ENCODE results near the gene MOGAT1.
"Not testable (repeated sequence)": the region's sequence is repeated elsewhere in the genome, so short reads cannot be mapped to it uniquely, and the experiment has no call there.

The MOGAT1 gene

GRCh38 chr2:222709191-222709891, 37.9 kb downstream of the MOGAT1 start:
- DNase-seq (ENCODE audit: low read depth in 2 of 2) = no peak

GRCh38 chr2:222710736-222711135, 39.3 kb downstream of the MOGAT1 start:
- DNase-seq (ENCODE audit: low read depth in 2 of 2) = no peak

- no peak for DNase-seq (ENCODE audit: low read depth in 2 of 2)
These were observed 40.0 kb downstream of the MOGAT1 start for GRCh38 chr2:222711315-222711940.

DNA sequence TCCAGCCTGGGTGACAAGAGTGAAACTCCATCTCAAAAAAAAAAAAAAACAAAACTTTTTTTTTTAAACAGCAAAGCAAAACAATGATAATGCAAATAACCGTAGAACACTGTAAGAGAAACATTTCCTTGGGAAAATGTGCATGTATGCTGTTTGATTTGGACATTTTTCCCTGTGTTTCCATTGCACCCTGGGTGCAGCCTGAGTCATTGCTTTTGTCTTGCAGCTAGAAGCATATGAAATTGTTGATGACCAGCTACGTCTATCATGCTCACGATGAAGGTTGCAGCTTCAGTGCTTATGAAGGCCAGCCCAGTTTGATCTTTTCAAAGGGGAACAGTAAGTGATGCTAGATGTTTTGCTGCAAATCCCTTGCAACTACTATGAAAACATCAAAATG, 41.5 kb downstream of the MOGAT1 start:
- DNase-seq (ENCODE audit: low read depth in 2 of 2) = no peak

- DNase-seq (ENCODE audit: low read depth in 2 of 2) = no peak
These were observed 43.1 kb downstream of the MOGAT1 start for GRCh38 chr2:222714361-222715241.

GRCh38 chr2:222715742-222716141, 44.3 kb downstream of the MOGAT1 start:
- no peak for DNase-seq (ENCODE audit: low read depth in 2 of 2)

DNA sequence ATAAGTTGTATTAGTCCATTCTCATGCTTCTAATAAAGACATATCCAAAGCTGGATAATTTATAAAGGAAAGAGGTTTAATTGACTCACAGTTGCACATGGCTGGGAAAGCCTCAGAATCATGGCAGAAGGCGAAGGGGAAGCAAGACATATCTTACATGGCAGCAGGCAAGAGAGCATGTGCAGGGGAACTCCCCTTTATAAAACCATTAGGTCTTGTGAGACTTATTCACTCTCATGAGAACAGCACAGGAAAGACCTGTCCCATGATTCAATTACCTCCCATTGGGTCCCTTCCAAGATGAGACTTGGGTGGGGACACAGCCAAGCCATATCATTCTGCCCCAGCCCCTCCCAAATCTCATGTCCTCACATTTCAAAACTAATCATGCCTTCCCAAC, 48.3 kb downstream of the MOGAT1 start:
- not testable (repeated sequence) for DNase-seq (ENCODE audit: low read depth in 2 of 2)

DNA sequence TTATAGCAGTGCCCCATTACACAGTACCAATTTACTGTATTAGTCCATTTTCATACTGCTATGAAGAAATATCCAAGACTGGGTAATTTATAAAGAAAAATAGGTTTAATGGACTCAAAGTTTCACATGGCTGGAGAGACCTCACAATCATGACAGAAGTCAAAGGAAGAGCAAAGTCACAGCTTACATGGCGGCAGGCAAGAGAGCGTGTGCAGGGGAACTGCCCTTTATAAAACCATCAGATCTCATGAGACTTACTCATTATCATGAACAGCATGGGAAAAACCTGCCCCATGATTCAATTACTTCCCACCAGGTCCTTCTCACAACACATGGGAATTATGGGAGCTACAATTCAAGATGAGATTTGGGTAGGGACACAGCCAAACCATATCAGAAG, 50.1 kb downstream of the MOGAT1 start:
- DNase-seq (ENCODE audit: low read depth in 2 of 2) = not testable (repeated sequence)

GRCh38 chr2:222722327-222722946, 51.0 kb downstream of the MOGAT1 start:
- DNase-seq (ENCODE audit: low read depth in 2 of 2) = no peak

DNA sequence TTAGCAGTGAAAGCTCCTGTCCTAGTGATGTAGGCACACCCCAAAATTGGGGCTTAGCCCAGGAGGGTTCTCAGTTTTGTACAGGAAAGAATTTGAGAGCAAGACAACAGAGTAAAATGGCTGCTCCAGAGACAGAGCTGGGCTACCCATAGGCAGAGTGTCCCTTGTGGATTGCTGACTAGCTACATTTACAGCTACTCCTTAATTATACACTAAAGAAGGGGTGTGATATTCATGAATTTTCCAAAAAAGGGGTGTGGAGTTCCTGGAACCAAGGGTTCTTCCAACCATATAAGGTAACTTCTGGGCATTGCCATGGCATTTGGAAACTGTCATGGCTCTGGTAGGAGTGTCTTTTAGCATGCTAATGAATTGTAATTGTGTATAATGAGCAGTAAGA, 52.8 kb downstream of the MOGAT1 start:
- no peak for DNase-seq (ENCODE audit: low read depth in 2 of 2)

- DNase-seq (ENCODE audit: low read depth in 2 of 2) = no peak
These were observed 57.2 kb downstream of the MOGAT1 start for GRCh38 chr2:222728621-222729020.

GRCh38 chr2:222730366-222730999, 59.0 kb downstream of the MOGAT1 start:
- DNase-seq (ENCODE audit: low read depth in 2 of 2) = no peak

GRCh38 chr2:222731201-222731621, 59.8 kb downstream of the MOGAT1 start:
- DNase-seq (ENCODE audit: low read depth in 2 of 2) = no peak

DNA sequence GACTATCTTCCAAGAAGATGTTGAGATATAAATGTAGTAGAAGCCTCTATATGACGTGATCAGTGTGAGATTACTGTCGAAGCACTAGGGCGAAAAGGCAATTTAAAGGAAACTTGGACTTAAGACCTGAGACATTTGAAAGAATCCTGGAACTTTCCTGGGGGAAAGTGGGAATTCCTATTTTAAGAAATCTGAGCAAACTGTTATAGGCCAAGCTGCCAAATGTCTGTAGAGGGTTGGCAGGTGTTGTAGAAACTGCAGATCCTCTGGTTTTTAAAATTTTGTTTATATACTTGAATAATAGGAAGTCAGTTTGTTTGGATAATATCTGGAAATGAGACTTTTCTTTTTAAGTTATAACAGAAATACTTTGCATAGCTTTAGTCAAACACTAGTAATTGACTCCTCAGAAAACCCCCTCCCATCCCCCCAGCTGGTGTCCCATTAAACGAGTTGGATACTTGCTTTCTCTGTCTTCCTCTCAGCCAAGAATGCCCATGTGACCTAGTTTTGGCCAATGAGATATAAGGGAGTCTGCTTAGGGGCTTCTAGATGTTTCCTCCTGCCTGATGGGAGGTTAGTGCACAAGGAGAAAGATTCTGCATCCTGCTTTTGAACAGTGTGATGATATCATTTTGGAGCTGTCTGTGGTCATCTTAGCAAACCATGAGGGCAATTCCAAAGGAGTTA, 61.2 kb downstream of the MOGAT1 start:
- no peak for DNase-seq (ENCODE audit: low read depth in 2 of 2)

DNA sequence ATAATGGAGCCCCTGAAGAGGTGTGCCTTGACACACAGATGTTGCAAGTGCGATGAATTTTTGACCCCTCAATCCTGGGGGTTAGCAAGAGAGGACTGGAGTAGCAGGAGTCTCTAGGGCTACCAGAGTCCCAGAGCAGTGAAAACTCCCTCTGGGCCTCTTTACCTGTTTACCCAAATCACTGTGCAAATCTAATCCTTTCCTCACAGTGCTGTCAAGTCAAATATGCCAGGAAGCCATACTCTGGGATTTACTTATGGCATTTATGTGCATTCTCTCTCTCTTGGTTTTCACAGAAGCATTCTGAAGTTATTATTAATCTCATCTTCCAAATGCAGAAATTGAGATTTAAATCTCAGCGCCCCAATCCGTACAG, 62.0 kb downstream of the MOGAT1 start:
- DNase-seq (ENCODE audit: low read depth in 2 of 2) = no peak

DNA sequence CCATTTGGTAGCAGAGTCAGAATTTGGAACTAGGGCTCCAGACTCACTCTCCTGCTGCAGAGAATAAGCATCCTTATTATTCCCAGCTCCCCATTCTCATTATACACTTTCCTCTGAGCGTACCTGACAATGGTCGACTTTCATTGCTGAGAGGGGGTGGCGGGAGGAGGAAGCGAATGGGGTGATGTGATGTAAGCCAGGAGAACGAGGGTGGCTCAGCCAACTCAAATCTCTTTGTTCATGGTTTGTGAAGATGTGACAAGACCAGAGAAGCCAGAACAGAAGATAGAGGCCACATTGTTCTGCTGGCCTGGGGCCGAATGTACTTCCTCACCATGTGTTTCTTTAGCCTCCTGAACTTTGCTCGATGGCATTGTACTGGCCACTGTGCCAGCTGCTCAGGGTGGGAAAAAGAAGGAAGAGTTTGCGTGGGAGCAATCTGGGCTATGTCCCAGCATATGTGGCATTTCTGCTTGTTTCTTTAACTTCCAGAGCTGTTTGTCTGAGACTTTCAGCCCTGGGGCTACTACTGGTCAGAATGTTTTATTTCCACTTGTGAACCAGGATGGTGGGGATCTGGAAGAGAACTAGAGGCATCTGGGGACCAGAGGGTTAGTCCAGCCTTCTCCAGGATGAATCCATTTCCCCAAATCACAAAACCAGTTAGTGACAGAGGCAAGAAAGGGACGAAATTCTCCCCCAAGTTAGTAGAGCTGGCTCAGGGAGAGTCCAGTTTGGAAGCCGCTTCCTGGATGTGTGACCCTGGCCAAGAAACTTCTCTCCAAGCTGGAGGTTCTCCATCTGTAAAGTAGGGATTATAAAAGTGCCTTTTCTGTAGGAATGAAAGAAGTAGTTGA, 62.6 kb downstream of the MOGAT1 start:
- DNase-seq (ENCODE audit: low read depth in 2 of 2) = no peak

DNA sequence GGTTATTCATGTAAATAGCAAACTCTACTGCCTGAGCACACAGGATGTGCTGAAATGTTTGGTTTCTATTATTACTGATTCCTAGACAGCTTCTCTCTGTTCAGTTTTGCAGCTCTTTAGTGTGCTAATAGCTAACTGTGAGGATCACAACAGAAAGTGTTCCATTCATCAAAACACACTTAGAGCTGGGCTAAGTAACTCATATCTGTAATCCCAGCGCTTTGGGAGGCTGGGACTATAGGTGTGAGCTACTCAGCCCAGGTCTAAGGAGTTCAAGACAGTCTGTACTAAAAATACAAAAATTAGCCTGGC, 63.2 kb downstream of the MOGAT1 start:
- DNase-seq (ENCODE audit: low read depth in 2 of 2) = no peak

DNA sequence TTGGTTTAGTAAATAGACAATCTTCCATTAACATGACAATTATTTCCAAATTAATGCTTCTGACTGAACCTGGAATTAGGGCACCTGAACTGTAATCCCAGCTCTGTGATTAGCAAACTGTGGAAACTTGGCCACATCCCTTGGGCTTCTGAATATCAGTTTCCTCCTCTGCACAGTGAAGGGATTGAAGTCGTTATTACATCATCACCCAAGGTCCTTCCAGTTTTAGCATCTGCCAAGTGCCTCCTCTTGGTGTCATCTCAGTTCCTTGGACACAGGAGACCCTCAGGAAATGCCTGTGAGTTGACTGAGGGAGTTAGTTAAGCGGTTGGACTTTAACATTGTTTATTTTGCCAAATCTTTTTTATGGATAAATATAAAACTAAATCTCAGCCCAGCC, 64.8 kb downstream of the MOGAT1 start:
- no peak for DNase-seq (ENCODE audit: low read depth in 2 of 2)

DNA sequence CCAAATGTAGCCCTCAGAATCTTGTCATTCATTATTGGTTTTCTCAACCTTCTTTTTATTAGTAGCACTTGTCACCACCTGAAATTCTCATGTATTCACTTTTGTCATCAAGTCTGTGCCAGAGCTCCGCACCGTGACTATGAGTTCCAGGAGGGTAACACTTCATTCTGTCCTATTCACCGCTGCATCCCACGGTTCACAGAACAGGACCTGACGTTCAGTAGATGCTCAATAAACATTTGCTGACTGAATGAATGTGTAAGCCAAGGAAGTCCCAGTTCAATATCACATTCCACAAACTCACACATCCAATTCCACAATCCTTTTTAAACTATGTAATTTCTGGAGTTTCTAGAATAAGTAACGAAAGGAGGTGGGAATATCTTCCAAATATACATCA, 65.5 kb downstream of the MOGAT1 start:
- DNase-seq (ENCODE audit: low read depth in 2 of 2) = no peak

DNA sequence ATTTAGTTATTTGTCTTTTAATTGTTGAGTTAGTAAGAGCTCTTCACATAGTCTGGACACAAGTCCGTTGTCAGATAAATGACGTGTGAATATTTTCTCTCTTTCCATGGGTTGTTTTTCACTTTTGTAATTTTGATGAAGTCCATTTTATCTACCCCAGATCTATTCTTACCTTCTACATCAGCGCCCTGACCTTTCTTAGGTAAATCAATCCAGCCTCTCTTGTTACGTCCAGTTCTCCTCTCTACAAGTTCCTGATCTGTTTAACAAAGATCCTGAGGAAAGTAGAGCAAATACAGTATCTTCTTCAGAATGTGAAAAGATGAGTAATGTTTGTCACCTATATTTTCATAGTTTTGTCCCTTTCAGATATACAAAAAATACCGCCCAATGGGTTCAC, 66.9 kb downstream of the MOGAT1 start:
- DNase-seq (ENCODE audit: low read depth in 2 of 2) = no peak
